Gastrocnemius medialis (tissue), 4 donors: ENCODE results near the gene CCDC17. TPM values are rescaled to one million over a fixed set of nuclear protein-coding genes. Genes with fewer than 3 reads are reported as not detected.
A peak's percentile ranks its signal among the peaks of the same experiment; 100 is the strongest.

Source experiments
- ATAC-seq, 2 donors: fragments of 150-250 bp; one replicate each; pipeline ENCODE4 v1.9.1; 2016
- DNase-seq, 2 donors: peaks; one replicate each; pipeline ENCODE4 v3.0.0-alpha.2; 2019
- H3K27ac ChIP-seq, 4 donors: fragments of 200-600 bp; sonication (generic); 1 replicate in 1 of 4; 2 replicates in 3 of 4; pipeline ENCODE4 v1.5.1; 2016 to 2018; ENCODE audit warnings: mild to moderate bottlenecking in 2 of 4, moderate library complexity in 1 of 4
- H3K27me3 ChIP-seq, 3 donors: fragments of 200-600 bp; sonication (generic) in 2 of 3; 1 replicate in 1 of 3; 2 replicates in 2 of 3; pipeline versions ENCODE4 v1.5.1 to v1.6.0; 2016 to 2019; ENCODE audit warnings: mild to moderate bottlenecking in 1 of 3, moderate library complexity in 1 of 3
- H3K36me3 ChIP-seq, 2 donors: fragments of 200-600 bp; sonication (generic) in 1 of 2; one replicate each; pipeline ENCODE4 v1.5.1; 2017 to 2018
- H3K4me1 ChIP-seq, 2 donors: fragments of 200-600 bp; sonication (generic) in 1 of 2; one replicate each; pipeline ENCODE4 v1.5.1; 2016 to 2017; ENCODE audit warnings: mild to moderate bottlenecking in 2 of 2
- H3K4me3 ChIP-seq, 4 donors: fragments of 200-600 bp; sonication (generic) in 3 of 4; 1 replicate in 1 of 4; 2 replicates in 3 of 4; pipeline ENCODE4 v1.5.1; 2016 to 2019; ENCODE audit warnings: mild to moderate bottlenecking in 2 of 4
- H3K9me3 ChIP-seq, 3 donors: fragments of 200-600 bp; sonication (generic) in 2 of 3; 1 replicate in 1 of 3; 2 replicates in 2 of 3; pipeline ENCODE4 v1.5.1; 2016 to 2019
- POLR2A ChIP-seq, 2 donors: fragments of 450-650 bp; IDR thresholded peaks; one replicate each; pipeline ENCODE4 v1.6.1; 2017; ENCODE audit warnings: antibody characterized with exemption in 2 of 2, mild to moderate bottlenecking in 2 of 2, moderate library complexity in 2 of 2
- in situ Hi-C, 4 donors: fragments of 200-750 bp; cut with MboI; loops; one replicate each; pipeline versions ENCODE4 v1.15.0 to v1.8.0; 2017; ENCODE audit warnings: low sequenced_read_pairs in 4 of 4
- intact Hi-C: fragments of 100-400 bp; cut with DNase I; formaldehyde crosslinking; loops from one replicate; pipeline ENCODE4 v1.15.1; 2023; ENCODE audit warnings: low total_unique reads
- total RNA-seq, 4 donors: library from RNA; depleted of rRNA; stranded (reverse); fragments of >200 nt; gene quantifications; one replicate each; pipeline versions ENCODE4 v1.1.0 to v1.2.3, GENCODE V29; 2016
- TF ChIP-seq, protein P1 (sequence below), 5 experiments: fragments of 450-650 bp in 3 of 5; fragments of 200-600 bp in 2 of 5; sonication (generic) in 2 of 5; IDR thresholded peaks in 4 of 5; conservative IDR thresholded peaks in 1 of 5; 1 replicate in 4 of 5; 2 replicates in 1 of 5; pipeline ENCODE4 v1.5.1; 2016 to 2019; ENCODE audit warnings: antibody characterized with exemption in 5 of 5, mild to moderate bottlenecking in 3 of 5, moderate library complexity in 3 of 5

CCDC17 gene
- total RNA-seq, 4 donors from 2014 or later = 0.12 to 6.9 (median 0.60) TPM

GRCh38 chr1:45615885-45616284, 8.0 kb downstream of the CCDC17 start:
- Histone ChIP-seq H3K9me3 (no peaks in the 10 kb centered on the region), H3K27ac (no peak overlapping the region), H3K27me3 (no peaks in the 10 kb centered on the region), H3K4me1 (no peaks in the 10 kb centered on the region), H3K4me3 (no peak overlapping the region), H3K36me3 (peaks cover 0 to 73% of the 10 kb centered on the region in 2 donors)
- intact Hi-C loops = no loop called here
- DNase-seq (no peak), ATAC-seq (no peak)
- in situ Hi-C loops = no loop called here
- TF ChIP-seq, protein P1, sequence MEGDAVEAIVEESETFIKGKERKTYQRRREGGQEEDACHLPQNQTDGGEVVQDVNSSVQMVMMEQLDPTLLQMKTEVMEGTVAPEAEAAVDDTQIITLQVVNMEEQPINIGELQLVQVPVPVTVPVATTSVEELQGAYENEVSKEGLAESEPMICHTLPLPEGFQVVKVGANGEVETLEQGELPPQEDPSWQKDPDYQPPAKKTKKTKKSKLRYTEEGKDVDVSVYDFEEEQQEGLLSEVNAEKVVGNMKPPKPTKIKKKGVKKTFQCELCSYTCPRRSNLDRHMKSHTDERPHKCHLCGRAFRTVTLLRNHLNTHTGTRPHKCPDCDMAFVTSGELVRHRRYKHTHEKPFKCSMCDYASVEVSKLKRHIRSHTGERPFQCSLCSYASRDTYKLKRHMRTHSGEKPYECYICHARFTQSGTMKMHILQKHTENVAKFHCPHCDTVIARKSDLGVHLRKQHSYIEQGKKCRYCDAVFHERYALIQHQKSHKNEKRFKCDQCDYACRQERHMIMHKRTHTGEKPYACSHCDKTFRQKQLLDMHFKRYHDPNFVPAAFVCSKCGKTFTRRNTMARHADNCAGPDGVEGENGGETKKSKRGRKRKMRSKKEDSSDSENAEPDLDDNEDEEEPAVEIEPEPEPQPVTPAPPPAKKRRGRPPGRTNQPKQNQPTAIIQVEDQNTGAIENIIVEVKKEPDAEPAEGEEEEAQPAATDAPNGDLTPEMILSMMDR (IDR thresholded peaks at IDR 0.05 in 4 of 5, conservative IDR thresholded peaks at IDR 0.05 in 1 of 5) = no peak
- TF ChIP-seq POLR2A (IDR thresholded peaks at IDR 0.05) = no peak

DNA sequence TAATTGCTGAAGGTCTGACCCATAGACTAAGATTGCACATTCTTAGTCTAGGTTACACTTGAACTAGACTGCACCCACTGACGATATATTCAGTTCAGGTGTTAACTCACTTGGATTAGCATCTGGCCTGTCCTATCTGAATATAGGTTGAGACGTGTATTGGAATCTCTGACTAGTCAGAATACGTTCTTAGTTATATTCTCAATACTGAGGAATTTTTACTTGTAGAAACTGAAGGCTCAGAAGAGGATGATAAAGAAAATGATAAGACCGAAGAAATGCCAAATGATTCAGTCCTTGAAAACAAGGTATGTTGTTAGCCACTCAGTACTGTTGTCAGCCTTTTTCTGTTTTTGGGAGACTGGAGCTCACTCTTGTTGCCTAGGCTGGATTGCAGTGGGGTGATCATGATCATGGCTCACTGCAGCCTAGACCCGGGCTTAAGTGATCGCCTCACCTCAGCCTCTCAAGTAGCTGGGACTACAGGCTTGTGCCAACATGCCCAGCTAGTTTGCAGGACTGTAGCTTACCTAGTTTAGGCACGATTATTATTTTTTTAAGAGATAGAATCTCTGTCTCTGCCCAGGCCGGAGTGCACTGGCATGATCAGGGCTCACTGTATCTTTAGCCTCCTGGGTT, 10.8 kb downstream of the CCDC17 start:
- in situ Hi-C loops (no loop called here), intact Hi-C loops (no loop called here)
- H3K4me1 ChIP-seq = no peaks in the 10 kb centered on the region
- no peak overlapping the region for H3K4me3 ChIP-seq
- H3K9me3 ChIP-seq = no peaks in the 10 kb centered on the region
- peak in 1 of 2 donors; percentile 18 for ATAC-seq
- H3K27ac ChIP-seq = no peak overlapping the region
- H3K36me3 ChIP-seq = peaks cover 0 to 57% of the 10 kb centered on the region in 2 donors
- TF ChIP-seq, protein P1 (IDR thresholded peaks at IDR 0.05 in 4 of 5, conservative IDR thresholded peaks at IDR 0.05 in 1 of 5) = no peak
- no peak for TF ChIP-seq POLR2A (IDR thresholded peaks at IDR 0.05)
- no peak for DNase-seq
- H3K27me3 ChIP-seq = no peaks in the 10 kb centered on the region

DNA sequence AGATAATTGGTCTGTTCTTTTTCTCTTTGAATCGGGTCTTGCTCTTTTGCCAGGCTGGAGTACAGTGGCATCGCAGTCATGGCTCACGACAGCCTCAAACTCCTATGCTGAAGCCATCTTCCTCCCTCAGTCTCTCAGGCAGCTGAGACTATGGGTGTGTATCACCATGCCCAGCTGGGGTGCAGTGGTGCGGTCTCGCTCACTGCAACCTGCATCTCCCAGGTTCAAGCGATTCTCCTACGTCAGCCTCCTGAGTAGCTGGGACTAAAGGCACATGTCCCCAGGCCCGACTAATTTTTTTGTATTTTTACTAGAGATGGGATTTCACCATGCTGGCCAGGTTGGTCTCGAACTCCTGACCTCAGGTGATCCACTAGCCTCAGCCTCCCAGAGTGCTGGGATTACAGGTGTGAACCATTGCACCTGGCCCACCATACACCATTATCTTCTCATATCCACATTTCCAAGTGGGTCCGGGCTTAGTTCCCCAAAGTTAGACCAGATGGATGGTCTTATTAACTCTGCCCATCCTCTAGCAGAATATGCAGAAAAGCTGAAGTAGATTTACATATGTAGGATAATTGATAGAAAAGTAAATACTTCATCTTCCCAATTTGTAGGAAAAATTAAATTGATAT, 13.1 kb downstream of the CCDC17 start:
- no peak overlapping the region for H3K4me3 ChIP-seq
- H3K27ac ChIP-seq = no peak overlapping the region
- no peaks in the 10 kb centered on the region for H3K27me3 ChIP-seq
- intact Hi-C loops = no loop called here
- no peak for TF ChIP-seq POLR2A (IDR thresholded peaks at IDR 0.05)
- TF ChIP-seq, protein P1 (IDR thresholded peaks at IDR 0.05 in 4 of 5, conservative IDR thresholded peaks at IDR 0.05 in 1 of 5) = no peak
- H3K36me3 ChIP-seq = peaks cover 0 to 45% of the 10 kb centered on the region in 2 donors
- DNase-seq = no peak
- no peaks in the 10 kb centered on the region for H3K4me1 ChIP-seq
- ATAC-seq = no peak
- H3K9me3 ChIP-seq = no peaks in the 10 kb centered on the region
- in situ Hi-C loops = no loop called here

- intact Hi-C loops = loop anchor here (5.0 kb wide), 1 partner anchor 44 kb away; no protein-coding TSS in a partner anchor
- DNase-seq (no peak), ATAC-seq (no peak)
- Histone ChIP-seq H3K4me1 (no peaks in the 10 kb centered on the region), H3K27me3 (no peaks in the 10 kb centered on the region), H3K4me3 (no peak overlapping the region), H3K9me3 (no peaks in the 10 kb centered on the region), H3K27ac (no peak overlapping the region), H3K36me3 (peaks cover 0 to 36% of the 10 kb centered on the region in 2 donors)
- TF ChIP-seq, protein P1 (IDR thresholded peaks at IDR 0.05 in 4 of 5, conservative IDR thresholded peaks at IDR 0.05 in 1 of 5) = no peak
- no peak for TF ChIP-seq POLR2A (IDR thresholded peaks at IDR 0.05)
- in situ Hi-C loops = no loop called here
These were observed 15.4 kb downstream of the CCDC17 start for GRCh38 chr1:45608175-45609156.
